Measurements from ENCODE around the gene TEX14.

The TEX14 gene

GRCh38 chr17:58531661-58532554, 159.9 kb downstream of the TEX14 start:
- H3K4me3 ChIP-seq (ENCODE audit: low read length) = peak overlapping the region; percentile 55
- peak; percentile 23 for DNase-seq (ENCODE audit: low read depth)
- TF ChIP-seq CTCF (conservative IDR thresholded peaks at IDR 0.05; ENCODE audit: low read length) = no peak

GRCh38 chr17:58531122-58531521, 160.7 kb downstream of the TEX14 start:
- peak overlapping the region; percentile 50 for H3K4me3 ChIP-seq (ENCODE audit: low read length)
- no peak for TF ChIP-seq CTCF (conservative IDR thresholded peaks at IDR 0.05; ENCODE audit: low read length)
- DNase-seq (ENCODE audit: low read depth) = no peak

- DNase-seq (ENCODE audit: low read depth) = no peak
- no peak for TF ChIP-seq CTCF (conservative IDR thresholded peaks at IDR 0.05; ENCODE audit: low read length)
- H3K4me3 ChIP-seq (ENCODE audit: low read length) = no peak overlapping the region
Observed at GRCh38 chr17:58530655-58531054, 161.2 kb downstream of the TEX14 start.

- TF ChIP-seq CTCF (conservative IDR thresholded peaks at IDR 0.05; ENCODE audit: low read length) = no peak
- H3K4me3 ChIP-seq (ENCODE audit: low read length) = no peak overlapping the region
- no peak for DNase-seq (ENCODE audit: low read depth)
Observed at GRCh38 chr17:58529275-58529674, 162.6 kb downstream of the TEX14 start.

- TF ChIP-seq CTCF (conservative IDR thresholded peaks at IDR 0.05; ENCODE audit: low read length) = no peak
- no peak overlapping the region for H3K4me3 ChIP-seq (ENCODE audit: low read length)
- no peak for DNase-seq (ENCODE audit: low read depth)
Observed at GRCh38 chr17:58528443-58528842, 163.4 kb downstream of the TEX14 start.

- TF ChIP-seq CTCF (conservative IDR thresholded peaks at IDR 0.05; ENCODE audit: low read length) = no peak
- DNase-seq (ENCODE audit: low read depth) = no peak
- H3K4me3 ChIP-seq (ENCODE audit: low read length) = no peak overlapping the region
Observed at GRCh38 chr17:58527949-58528348, 163.9 kb downstream of the TEX14 start.

GRCh38 chr17:58527306-58527705, 164.5 kb downstream of the TEX14 start:
- TF ChIP-seq CTCF (conservative IDR thresholded peaks at IDR 0.05; ENCODE audit: low read length) = 0 out of 2 replicates have a peak, but pooled peaks have one; percentile 6
- no peak for DNase-seq (ENCODE audit: low read depth)
- no peak overlapping the region for H3K4me3 ChIP-seq (ENCODE audit: low read length)

Measured in AG10803 (cell line).